Suppressor macrophage treated with lipopolysaccharide for 4 hours (primary cell): ENCODE data around the gene HPRT1.

Source experiments
- DNase-seq: peaks from one replicate; pipeline ENCODE4 v3.0.0-alpha.2; 2020

The HPRT1 gene

GRCh38 chrX:134545510-134545909 is 85.5 kb downstream of the HPRT1 start:
- no peak for DNase-seq

- DNase-seq: no peak
Observed at GRCh38 chrX:134546187-134546586, 86.2 kb downstream of the HPRT1 start.

GRCh38 chrX:134547047-134547679 is 87.2 kb downstream of the HPRT1 start:
- DNase-seq: no peak

GRCh38 chrX:134548257-134549201 is 88.6 kb downstream of the HPRT1 start:
- DNase-seq: no peak
